Urothelium cell line (cell line): ENCODE data around the gene PPP1R1B.

Experiments
- DNase-seq: peaks from one replicate; pipeline ENCODE4 v3.0.0; 2011; ENCODE audit warnings: low spot score, mixed read lengths
- FAIRE-seq: peaks from 2 replicates; lab custom pipeline; 2011; peaks lifted over from hg19 to GRCh38; lab: Jason Lieb, UNC

Gene PPP1R1B

GRCh38 chr17:39631403-39631802 is 4.7 kb downstream of the PPP1R1B start:
- FAIRE-seq (no peak), DNase-seq (no peak)

DNA sequence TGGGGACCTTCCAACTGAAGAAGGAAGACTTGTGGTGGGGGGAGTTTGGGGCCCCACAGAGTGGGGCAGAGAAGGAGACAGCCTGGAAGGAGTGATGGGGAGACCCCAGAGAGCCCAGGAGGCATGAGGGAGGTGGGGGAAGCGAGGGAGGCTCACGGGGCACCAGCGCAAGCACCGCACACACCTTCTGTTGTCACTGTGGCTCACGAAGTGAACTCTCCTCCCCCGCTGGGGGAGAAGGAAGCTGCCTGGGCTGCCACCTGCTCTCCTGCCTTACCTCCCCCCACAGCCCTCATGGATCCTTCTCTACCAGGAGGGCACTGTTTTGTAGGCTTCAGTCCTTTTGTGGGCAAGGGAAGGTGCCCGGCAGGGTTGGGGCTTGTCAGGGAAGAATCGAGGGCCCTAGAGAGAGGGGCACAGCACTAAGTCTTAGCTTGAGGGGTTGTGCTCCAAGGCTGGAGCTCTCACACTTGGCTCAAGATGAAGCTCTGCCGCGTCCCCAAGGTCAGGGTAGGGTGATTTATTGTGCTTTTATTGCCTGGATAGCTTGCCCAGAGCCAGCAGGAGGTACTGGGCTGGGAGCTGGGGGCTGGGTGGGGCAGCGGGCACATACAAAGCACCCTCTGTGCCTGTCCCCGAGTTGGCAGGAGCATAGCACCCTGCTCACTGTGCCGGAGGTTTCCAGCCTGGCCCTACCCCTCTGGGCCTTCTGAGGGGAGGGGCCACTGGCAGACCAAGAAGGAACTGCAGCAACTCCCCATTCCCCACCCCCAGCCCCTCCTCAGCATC is 5.6 kb downstream of the PPP1R1B start:
- no peak for FAIRE-seq
- DNase-seq = no peak

DNA sequence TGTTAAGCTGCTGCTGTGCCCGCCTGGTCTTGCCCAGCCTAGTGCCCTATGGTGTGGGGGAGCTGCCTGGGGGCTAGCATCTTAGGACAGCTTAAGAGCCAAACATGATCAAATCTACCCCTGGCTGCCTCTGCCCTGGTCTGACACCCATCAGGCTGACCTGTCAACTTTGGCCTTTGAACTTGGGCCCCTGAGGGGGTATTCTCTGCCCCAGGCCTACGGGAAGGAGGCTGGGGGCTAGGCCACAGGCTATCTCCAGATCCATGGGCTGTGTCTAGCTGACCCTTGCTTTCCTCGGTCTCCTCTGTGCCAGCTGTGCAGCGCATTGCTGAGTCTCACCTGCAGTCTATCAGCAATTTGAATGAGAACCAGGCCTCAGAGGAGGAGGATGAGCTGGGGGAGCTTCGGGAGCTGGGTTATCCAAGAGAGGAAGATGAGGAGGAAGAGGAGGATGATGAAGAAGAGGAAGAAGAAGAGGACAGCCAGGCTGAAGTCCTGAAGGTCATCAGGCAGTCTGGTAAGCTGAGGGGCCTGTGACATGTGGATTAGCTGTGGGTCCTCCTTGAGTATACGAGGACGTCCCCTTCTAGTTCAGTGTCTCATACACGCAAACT is 6.9 kb downstream of the PPP1R1B start:
- DNase-seq = no peak
- FAIRE-seq = no peak

- DNase-seq (peak; percentile 61), FAIRE-seq (no peak)
Observed at GRCh38 chr17:39634384-39634871, 7.7 kb downstream of the PPP1R1B start.

GRCh38 chr17:39635614-39636176 is 8.9 kb downstream of the PPP1R1B start:
- DNase-seq (no peak), FAIRE-seq (no peak)

DNA sequence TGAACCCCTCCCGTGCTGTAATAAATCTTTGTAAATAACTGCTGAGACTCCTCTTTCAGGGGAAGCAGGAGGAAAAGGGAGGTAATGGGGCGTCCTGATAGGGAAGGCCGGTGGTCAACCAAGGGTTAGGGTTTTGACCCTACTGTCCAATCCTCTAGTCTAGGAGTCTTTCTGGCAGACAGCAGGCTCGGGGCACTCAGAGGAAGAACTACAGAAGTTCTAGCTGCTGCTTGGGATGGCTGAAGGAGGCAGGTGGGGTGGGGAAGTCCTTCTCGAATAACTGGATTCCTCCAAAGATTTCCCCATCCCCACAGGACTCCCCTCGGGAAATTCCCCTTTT is 9.8 kb downstream of the PPP1R1B start:
- DNase-seq (no peak), FAIRE-seq (no peak)

GRCh38 chr17:39636927-39637736 is 10.4 kb downstream of the PPP1R1B start, which contains the start of gene STARD3:
Gene STARD3 (plus strand): TSS chr17:39637144. CDS start chr17:39653532, 16,388 bp downstream.
- FAIRE-seq = peak; percentile 75
- DNase-seq = peak; percentile 95

DNA sequence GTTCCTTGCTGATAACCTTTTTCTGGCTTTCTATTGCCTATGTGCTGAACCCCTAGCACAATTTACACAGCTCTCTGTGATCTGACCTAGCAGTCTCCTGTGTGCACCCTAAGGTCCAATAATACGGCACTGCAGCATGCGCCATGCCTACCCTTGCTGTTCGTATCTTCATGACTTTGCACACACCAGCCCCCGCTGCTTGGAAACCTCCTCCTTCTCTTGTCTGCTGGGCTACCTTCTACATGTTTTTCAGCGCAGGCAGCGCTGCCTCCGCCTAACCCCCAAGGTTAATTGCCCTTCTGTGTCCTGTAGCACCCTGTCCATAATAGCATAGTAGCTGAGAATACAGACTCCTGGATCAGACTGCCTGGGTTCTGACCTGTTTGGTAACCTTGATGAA is 11.6 kb downstream of the PPP1R1B start:
- FAIRE-seq = no peak
- no peak for DNase-seq

GRCh38 chr17:39639043-39639442 is 12.3 kb downstream of the PPP1R1B start:
- FAIRE-seq = no peak

DNA sequence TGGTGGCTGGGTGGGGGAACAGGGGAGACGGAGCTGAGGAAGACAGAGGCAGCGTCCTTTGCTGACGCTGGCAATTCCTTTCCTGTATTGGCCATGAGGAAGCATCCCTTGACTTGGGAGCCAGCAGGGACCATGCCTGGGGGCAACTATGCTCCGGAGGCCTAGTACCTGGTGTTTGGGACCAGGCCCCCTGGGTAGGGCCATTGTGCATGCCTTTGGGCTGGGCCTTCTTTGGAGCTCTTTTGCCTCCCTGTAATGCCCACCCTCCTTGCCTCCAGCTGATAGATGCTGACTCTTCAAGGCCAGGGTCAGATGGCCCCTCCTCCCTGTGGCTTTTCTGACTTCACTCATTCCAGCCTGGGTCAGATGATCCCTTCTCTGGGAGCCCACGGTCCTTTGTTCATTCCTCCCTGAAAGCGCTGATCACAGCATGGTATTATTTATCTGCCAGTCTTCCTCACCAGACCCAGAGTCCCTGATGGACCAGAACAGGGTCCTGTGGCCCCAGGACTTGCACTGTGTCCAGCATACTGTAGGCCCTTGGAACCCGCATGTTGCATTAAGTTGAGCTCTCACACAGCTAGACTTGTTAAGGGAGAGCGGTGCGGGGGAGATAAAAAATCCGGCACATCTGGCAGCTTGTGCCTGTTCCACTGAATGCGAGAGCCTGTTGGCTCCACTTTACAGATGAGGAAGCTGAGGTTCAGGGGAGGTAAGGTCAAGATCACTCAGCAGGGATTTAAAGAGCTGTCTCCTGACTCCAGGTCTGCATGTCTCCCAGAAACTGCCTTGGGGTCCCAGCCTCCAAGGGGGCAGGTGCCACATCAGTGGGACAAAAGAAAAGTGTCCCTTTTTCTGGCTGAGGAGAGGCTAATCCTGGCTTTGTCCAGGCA is 13.1 kb downstream of the PPP1R1B start:
- FAIRE-seq (no peak), DNase-seq (no peak)

More at GRCh38 chr17:39639043-39639442, 12.3 kb downstream of the PPP1R1B start:
- no peak for DNase-seq

DNA sequence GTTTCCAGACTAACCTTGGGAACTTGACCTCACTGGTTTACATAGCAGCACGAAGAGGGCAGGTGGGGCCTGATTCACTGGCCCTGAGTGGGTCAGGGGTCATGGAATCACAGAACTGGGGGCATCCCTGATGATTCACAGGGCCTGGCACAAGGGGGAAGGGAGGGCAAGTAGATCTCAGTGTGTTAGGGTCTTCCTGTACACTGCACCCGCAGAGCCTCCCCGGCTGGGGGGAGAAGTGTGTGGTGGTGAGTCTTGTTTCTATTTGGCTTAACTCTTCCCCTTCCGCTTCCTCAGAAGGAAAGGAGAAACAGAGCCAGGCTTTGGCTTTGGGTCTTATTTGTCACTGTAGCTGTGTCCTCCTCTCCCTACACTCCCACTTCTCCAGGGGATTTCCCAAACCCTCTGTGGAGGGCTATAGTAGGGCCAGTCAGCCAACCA is 13.9 kb downstream of the PPP1R1B start:
- no peak for FAIRE-seq
- no peak for DNase-seq

GRCh38 chr17:39641097-39641496 is 14.3 kb downstream of the PPP1R1B start:
- FAIRE-seq (no peak), DNase-seq (no peak)

GRCh38 chr17:39641883-39642282 is 15.1 kb downstream of the PPP1R1B start:
- no peak for DNase-seq
- no peak for FAIRE-seq

- DNase-seq (no peak), FAIRE-seq (no peak)
Observed at GRCh38 chr17:39642291-39643074, 15.7 kb downstream of the PPP1R1B start.

GRCh38 chr17:39643271-39643670 is 16.5 kb downstream of the PPP1R1B start:
- DNase-seq (no peak), FAIRE-seq (peak; percentile 13)

- FAIRE-seq (no peak), DNase-seq (no peak)
Observed at GRCh38 chr17:39647256-39647655, 20.5 kb downstream of the PPP1R1B start.

- no peak for FAIRE-seq
- no peak for DNase-seq
Observed at GRCh38 chr17:39648616-39649366, 22.0 kb downstream of the PPP1R1B start.

DNA sequence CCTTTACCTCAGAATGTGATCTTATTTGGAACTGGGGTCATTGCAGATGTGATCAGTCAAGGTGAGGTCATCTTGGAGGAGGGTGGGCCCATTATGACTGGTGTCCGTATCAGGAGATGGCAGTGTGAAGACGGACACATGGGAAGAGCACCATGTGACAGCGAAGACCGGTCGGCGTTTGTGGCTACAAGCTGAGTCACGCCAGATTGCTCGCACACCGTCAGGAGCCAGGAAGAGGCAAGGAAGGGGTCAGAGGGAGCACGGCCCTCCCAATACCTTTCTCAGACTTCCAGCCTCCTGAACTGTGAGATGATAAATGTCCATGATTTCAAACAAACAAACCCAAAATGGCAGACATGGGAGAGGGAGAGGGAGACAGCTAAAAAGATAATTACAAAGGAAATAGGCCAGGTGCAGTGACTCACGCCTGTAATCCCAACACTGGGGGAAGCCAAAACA is 23.4 kb downstream of the PPP1R1B start:
- FAIRE-seq (no peak), DNase-seq (no peak)
